ENCODE measurements around the gene PLVAP.

DNA sequence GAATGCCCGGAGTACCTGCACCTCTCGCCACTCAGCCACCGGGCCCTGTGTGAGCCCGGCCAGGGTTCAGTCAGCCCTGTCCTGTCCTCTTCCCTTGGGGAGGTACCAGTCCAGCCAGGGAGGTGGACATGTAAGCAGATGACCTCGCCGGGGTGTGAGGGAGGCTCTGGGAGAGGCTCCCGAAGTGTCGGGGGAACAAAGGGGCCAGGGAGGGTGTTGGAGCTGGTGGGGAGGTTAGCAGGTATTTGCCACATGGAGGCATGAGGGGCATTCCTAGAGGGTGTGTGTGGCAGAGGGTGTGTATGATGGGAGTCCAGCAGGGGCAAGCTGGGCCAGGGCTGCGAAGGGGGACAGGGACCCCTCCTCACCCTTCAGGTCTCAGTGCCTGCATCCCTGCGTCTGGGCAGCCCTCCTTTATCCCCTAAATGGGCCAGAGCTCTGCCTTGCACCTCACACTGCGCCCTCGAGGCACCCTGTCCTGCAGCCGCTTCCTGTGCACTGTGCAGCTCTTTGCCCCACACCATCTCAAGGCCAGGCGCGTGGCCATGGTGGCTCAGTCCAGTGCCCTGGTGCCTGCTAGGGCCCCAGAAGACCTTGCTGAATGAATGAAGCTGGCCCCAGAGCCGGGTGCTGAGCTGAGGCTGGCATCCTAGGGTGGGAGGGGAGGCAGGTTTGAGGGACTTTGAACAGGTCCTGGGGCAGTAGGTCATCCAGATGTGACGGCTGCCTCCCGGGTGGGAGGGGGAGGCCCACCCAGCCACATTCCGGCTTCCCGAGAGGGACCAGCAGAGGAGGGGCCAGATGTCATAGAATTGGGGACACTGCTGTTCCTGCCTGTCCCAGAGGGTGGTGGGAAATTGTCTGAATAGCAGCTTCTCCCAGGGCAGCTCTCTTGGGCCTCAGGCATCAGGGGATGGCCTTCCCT is 64.7 kb downstream of the PLVAP start:
- TF ChIP-seq, protein P1, sequence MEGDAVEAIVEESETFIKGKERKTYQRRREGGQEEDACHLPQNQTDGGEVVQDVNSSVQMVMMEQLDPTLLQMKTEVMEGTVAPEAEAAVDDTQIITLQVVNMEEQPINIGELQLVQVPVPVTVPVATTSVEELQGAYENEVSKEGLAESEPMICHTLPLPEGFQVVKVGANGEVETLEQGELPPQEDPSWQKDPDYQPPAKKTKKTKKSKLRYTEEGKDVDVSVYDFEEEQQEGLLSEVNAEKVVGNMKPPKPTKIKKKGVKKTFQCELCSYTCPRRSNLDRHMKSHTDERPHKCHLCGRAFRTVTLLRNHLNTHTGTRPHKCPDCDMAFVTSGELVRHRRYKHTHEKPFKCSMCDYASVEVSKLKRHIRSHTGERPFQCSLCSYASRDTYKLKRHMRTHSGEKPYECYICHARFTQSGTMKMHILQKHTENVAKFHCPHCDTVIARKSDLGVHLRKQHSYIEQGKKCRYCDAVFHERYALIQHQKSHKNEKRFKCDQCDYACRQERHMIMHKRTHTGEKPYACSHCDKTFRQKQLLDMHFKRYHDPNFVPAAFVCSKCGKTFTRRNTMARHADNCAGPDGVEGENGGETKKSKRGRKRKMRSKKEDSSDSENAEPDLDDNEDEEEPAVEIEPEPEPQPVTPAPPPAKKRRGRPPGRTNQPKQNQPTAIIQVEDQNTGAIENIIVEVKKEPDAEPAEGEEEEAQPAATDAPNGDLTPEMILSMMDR (IDR thresholded peaks at IDR 0.05; ENCODE audit: insufficient read depth, low read length, poor library complexity, severe bottlenecking), result no peak
- no peak for TF ChIP-seq EZH2phosphoT487 (conservative IDR thresholded peaks at IDR 0.05; ENCODE audit: low read length)
